Liver (tissue), 9 donors: ENCODE measurements around the gene GALNT17. TPM values are rescaled to one million over a fixed set of nuclear protein-coding genes. Genes with fewer than 3 reads are reported as not detected.

Source experiments
- DNase-seq: peaks from one replicate; pipeline ENCODE4 v3.0.0-alpha.2; 2017; ENCODE audit warnings: low spot score
- H3K27ac ChIP-seq, 2 donors: one replicate each; pipeline ENCODE4 v1.7.0; 2013; ENCODE audit warnings: inconsistent platforms in 2 of 2, low read length in 2 of 2, control low read depth in 1 of 2, low read depth in 1 of 2, mild to moderate bottlenecking in 1 of 2
- H3K27me3 ChIP-seq, 4 donors: one replicate each; pipeline versions ENCODE4 v1.6.1 to v1.7.0; 2013; ENCODE audit warnings: low read length in 3 of 4, inconsistent platforms in 1 of 4, mild to moderate bottlenecking in 1 of 4, moderate library complexity in 1 of 4; ENCODE audit not compliant: control insufficient read depth in 4 of 4, insufficient read depth in 4 of 4
- H3K36me3 ChIP-seq, 4 donors: one replicate each; pipeline versions ENCODE4 v1.6.1 to v1.7.0; 2013; ENCODE audit warnings: low read length in 3 of 4, mild to moderate bottlenecking in 3 of 4, low read depth in 1 of 4, moderate library complexity in 1 of 4; ENCODE audit not compliant: control insufficient read depth in 4 of 4, insufficient read depth in 3 of 4
- H3K4me1 ChIP-seq, 4 donors: one replicate each; pipeline versions ENCODE4 v1.6.1 to v1.7.0; 2013; ENCODE audit warnings: low read length in 3 of 4, mild to moderate bottlenecking in 3 of 4, moderate library complexity in 1 of 4; ENCODE audit not compliant: control insufficient read depth in 4 of 4, insufficient read depth in 4 of 4
- H3K4me3 ChIP-seq, 3 donors: one replicate each; pipeline versions ENCODE4 v1.6.1 to v1.7.0; 2013; ENCODE audit warnings: low read length in 3 of 3, control low read depth in 1 of 3, low read depth in 1 of 3, mild to moderate bottlenecking in 1 of 3
- H3K9ac ChIP-seq, 2 donors: one replicate each; pipeline ENCODE4 v1.7.0; 2013; ENCODE audit warnings: low read length in 2 of 2, mild to moderate bottlenecking in 2 of 2, moderate library complexity in 2 of 2, control low read depth in 1 of 2, low read depth in 1 of 2
- H3K9me3 ChIP-seq, 4 donors: one replicate each; pipeline versions ENCODE4 v1.6.1 to v1.7.0; 2013; ENCODE audit warnings: low read length in 3 of 4; ENCODE audit not compliant: control insufficient read depth in 4 of 4
- ATF3 ChIP-seq: IDR thresholded peaks from 2 replicates; pipeline ENCODE4 v1.6.1; 2016; ENCODE audit warnings: antibody characterized with exemption
- CTCF ChIP-seq: fragments of 150-350 bp; IDR thresholded peaks from 2 replicates; pipeline ENCODE4 v1.5.1; 2017; ENCODE audit warnings: improper control_type of control experiment, low read depth, low read length; ENCODE audit not compliant: missing input control
- EGR1 ChIP-seq, 2 donors: IDR thresholded peaks; 2 replicates each; pipeline ENCODE4 v1.6.1; 2016 to 2018; ENCODE audit warnings: antibody characterized with exemption in 2 of 2, low read depth in 2 of 2
- FOXA1 ChIP-seq: IDR thresholded peaks from 2 replicates; pipeline ENCODE4 v1.6.1; 2016; ENCODE audit warnings: antibody characterized with exemption
- FOXA2 ChIP-seq: IDR thresholded peaks from 2 replicates; pipeline ENCODE4 v1.6.1; 2016; ENCODE audit warnings: antibody characterized with exemption
- GABPA ChIP-seq, 2 donors: IDR thresholded peaks in 1 of 2; conservative IDR thresholded peaks in 1 of 2; 2 replicates each; pipeline ENCODE4 v1.6.1; 2016; ENCODE audit warnings: antibody characterized with exemption in 2 of 2, mild to moderate bottlenecking in 1 of 2, moderate library complexity in 1 of 2
- HNF4A ChIP-seq, 2 donors: conservative IDR thresholded peaks; 2 replicates each; pipeline ENCODE4 v1.6.1; 2016; ENCODE audit warnings: antibody characterized with exemption in 2 of 2, mild to moderate bottlenecking in 2 of 2
- HNF4G ChIP-seq: IDR thresholded peaks from 2 replicates; pipeline ENCODE4 v1.6.1; 2016; ENCODE audit warnings: antibody characterized with exemption
- JUND ChIP-seq, 2 donors: IDR thresholded peaks; 2 replicates each; pipeline ENCODE4 v1.6.1; 2016; ENCODE audit warnings: antibody characterized with exemption in 2 of 2
- MAX ChIP-seq: IDR thresholded peaks from 2 replicates; pipeline ENCODE4 v1.6.1; 2016; ENCODE audit warnings: antibody characterized with exemption
- NR2F2 ChIP-seq: IDR thresholded peaks from 2 replicates; pipeline ENCODE4 v1.6.1; 2016; ENCODE audit warnings: antibody characterized with exemption
- RAD21 ChIP-seq, 2 donors: IDR thresholded peaks; 2 replicates each; pipeline ENCODE4 v1.6.1; 2016; ENCODE audit warnings: antibody characterized with exemption in 2 of 2, mild to moderate bottlenecking in 2 of 2
- REST ChIP-seq: IDR thresholded peaks from 2 replicates; pipeline ENCODE4 v1.6.1; 2016; ENCODE audit warnings: antibody characterized with exemption, mild to moderate bottlenecking
- RXRA ChIP-seq, 2 donors: IDR thresholded peaks; 2 replicates each; pipeline ENCODE4 v1.6.1; 2017 to 2018; ENCODE audit warnings: antibody characterized with exemption in 2 of 2, mild to moderate bottlenecking in 1 of 2
- SP1 ChIP-seq: IDR thresholded peaks from 2 replicates; pipeline ENCODE4 v1.6.1; 2018; ENCODE audit warnings: antibody characterized with exemption, mild to moderate bottlenecking
- TAF1 ChIP-seq: conservative IDR thresholded peaks from 2 replicates; pipeline ENCODE4 v1.6.1; 2016; ENCODE audit warnings: antibody characterized with exemption, mild to moderate bottlenecking
- YY1 ChIP-seq: IDR thresholded peaks from 2 replicates; pipeline ENCODE4 v1.6.1; 2016; ENCODE audit warnings: antibody characterized with exemption, mild to moderate bottlenecking
- ZBTB33 ChIP-seq: IDR thresholded peaks from 2 replicates; pipeline ENCODE4 v1.6.1; 2016; ENCODE audit warnings: antibody characterized with exemption
- WGBS: extraction: QIAGEN DNeasy Blood & Tissue Kit; methylation state at CpG from one replicate; pipeline ENCODE4 v1.1.7; 2013; 5-methylcytosine and 5-hydroxymethylcytosine counted together
- polyA plus RNA-seq, 2 donors: library from polyadenylated mRNA; stranded (reverse) in 1 of 2; unstranded in 1 of 2; fragments of 200-250 nt in 1 of 2; fragments of >200 nt in 1 of 2; fragmentation: Nextera tagmentation in 1 of 2; extraction: Ambion mirVana in 1 of 2; gene quantifications; one replicate each; pipeline versions ENCODE4 v1.2.1 to v1.2.3, GENCODE V29; 2013 to 2015
- total RNA-seq, 2 donors: library from RNA; depleted of rRNA; stranded (reverse); fragments of >200 nt; gene quantifications; one replicate each; pipeline ENCODE4 v1.2.3, GENCODE V29; 2014
- donor health status: healthy.
- donor health status: healthy.
- donor health status: healthy.
- donor health status: healthy.
- donor health status: healthy.

The GALNT17 gene
- total and polyA plus RNA-seq, 4 donors = 0.10 to 0.42 (median 0.37) TPM; not detected in 1

- TF ChIP-seq MAX = no peak
- TF ChIP-seq YY1 = no peak
- no peak for TF ChIP-seq RAD21 (IDR thresholded peaks at IDR 0.05)
- no peak for TF ChIP-seq FOXA2
- no peak for TF ChIP-seq NR2F2
- no peaks in the 10 kb centered on the region for H3K27me3 ChIP-seq
- WGBS = 56% methylated on average over 5 of the region's 5 CpGs
- no peaks in the 10 kb centered on the region for H3K36me3 ChIP-seq
- H3K9ac ChIP-seq = no peak overlapping the region
- H3K4me1 ChIP-seq = no peaks in the 10 kb centered on the region
- H3K27ac ChIP-seq = no peak overlapping the region
- no peak overlapping the region for H3K4me3 ChIP-seq
- H3K9me3 ChIP-seq = peaks cover 0 to 4% (median under 1%) of the 10 kb centered on the region in 4 donors
- DNase-seq = no peak
Measured at GRCh38 chr7:71220210-71220695, 88.3 kb downstream of the GALNT17 start.

GRCh38 chr7:71221049-71221448 is 89.1 kb downstream of the GALNT17 start:
- Histone ChIP-seq H3K36me3 (no peaks in the 10 kb centered on the region), H3K27ac (no peak overlapping the region), H3K9me3 (peaks cover 0 to 4% (median under 1%) of the 10 kb centered on the region in 4 donors), H3K4me3 (no peak overlapping the region), H3K27me3 (no peaks in the 10 kb centered on the region), H3K9ac (no peak overlapping the region), H3K4me1 (no peaks in the 10 kb centered on the region)
- TF ChIP-seq EGR1 (IDR thresholded peaks at IDR 0.05; ENCODE audit: low read depth in 2 of 2) (no peak), ATF3 (no peak), FOXA1 (no peak), YY1 (no peak), ZBTB33 (no peak), RXRA (IDR thresholded peaks at IDR 0.05) (no peak), REST (no peak), GABPA (IDR thresholded peaks at IDR 0.05 in 1 of 2, conservative IDR thresholded peaks at IDR 0.05 in 1 of 2) (no peak), JUND (IDR thresholded peaks at IDR 0.05) (no peak), MAX (no peak), NR2F2 (no peak), HNF4G (no peak), RAD21 (IDR thresholded peaks at IDR 0.05) (no peak), FOXA2 (no peak), TAF1 (no peak), CTCF (no peak), SP1 (no peak), HNF4A (conservative IDR thresholded peaks at IDR 0.05) (no peak)
- WGBS = 44% methylated on average over 1 of the region's 1 CpG
- DNase-seq = no peak
